ENCODE results near the gene CFAP46.

GRCh38 chr10:132798403-132798802 lies 144.0 kb downstream of the CFAP46 start:
- TF ChIP-seq CTCF (IDR thresholded peaks at IDR 0.05; ENCODE audit: insufficient read depth, low read length, poor library complexity, severe bottlenecking), result no peak
- TF ChIP-seq EZH2phosphoT487 (conservative IDR thresholded peaks at IDR 0.05; ENCODE audit: low read length), result no peak

All from SU-DHL-6 (cell line).